ENCODE data around the gene PXK. TPM values are rescaled to one million over a fixed set of nuclear protein-coding genes. Genes with fewer than 3 reads are reported as not detected.

PXK gene
- total RNA-seq, 1 donor from 2014 or later, result 12.4 TPM

GRCh38 chr3:58441514-58442450 lies 109.1 kb downstream of the PXK start:
- H3K9me3 Mint-ChIP-seq, result no peaks in the 10 kb centered on the region
- no peaks in the 10 kb centered on the region for H3K27me3 Mint-ChIP-seq
- no peak overlapping the region for H3K27ac Mint-ChIP-seq
- H3K4me1 Mint-ChIP-seq (ENCODE audit: unreplicated experiment), result peaks cover 6% of the 10 kb centered on the region
- TF ChIP-seq, protein P1, sequence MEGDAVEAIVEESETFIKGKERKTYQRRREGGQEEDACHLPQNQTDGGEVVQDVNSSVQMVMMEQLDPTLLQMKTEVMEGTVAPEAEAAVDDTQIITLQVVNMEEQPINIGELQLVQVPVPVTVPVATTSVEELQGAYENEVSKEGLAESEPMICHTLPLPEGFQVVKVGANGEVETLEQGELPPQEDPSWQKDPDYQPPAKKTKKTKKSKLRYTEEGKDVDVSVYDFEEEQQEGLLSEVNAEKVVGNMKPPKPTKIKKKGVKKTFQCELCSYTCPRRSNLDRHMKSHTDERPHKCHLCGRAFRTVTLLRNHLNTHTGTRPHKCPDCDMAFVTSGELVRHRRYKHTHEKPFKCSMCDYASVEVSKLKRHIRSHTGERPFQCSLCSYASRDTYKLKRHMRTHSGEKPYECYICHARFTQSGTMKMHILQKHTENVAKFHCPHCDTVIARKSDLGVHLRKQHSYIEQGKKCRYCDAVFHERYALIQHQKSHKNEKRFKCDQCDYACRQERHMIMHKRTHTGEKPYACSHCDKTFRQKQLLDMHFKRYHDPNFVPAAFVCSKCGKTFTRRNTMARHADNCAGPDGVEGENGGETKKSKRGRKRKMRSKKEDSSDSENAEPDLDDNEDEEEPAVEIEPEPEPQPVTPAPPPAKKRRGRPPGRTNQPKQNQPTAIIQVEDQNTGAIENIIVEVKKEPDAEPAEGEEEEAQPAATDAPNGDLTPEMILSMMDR (conservative IDR thresholded peaks at IDR 0.05), result no peak
- no peaks in the 10 kb centered on the region for H3K36me3 Mint-ChIP-seq
- DNase-seq (ENCODE audit: extremely low spot score, unreplicated experiment), result no peak
- no peak overlapping the region for H3K4me3 Mint-ChIP-seq

- DNase-seq (ENCODE audit: extremely low spot score, unreplicated experiment), result no peak
- H3K27me3 Mint-ChIP-seq, result no peaks in the 10 kb centered on the region
- peaks cover 15% of the 10 kb centered on the region for H3K9me3 Mint-ChIP-seq
- TF ChIP-seq, protein P1 (conservative IDR thresholded peaks at IDR 0.05), result no peak
- no peak overlapping the region for H3K4me3 Mint-ChIP-seq
- H3K27ac Mint-ChIP-seq, result no peak overlapping the region
- no peaks in the 10 kb centered on the region for H3K4me1 Mint-ChIP-seq (ENCODE audit: unreplicated experiment)
- H3K36me3 Mint-ChIP-seq, result peaks cover 4% of the 10 kb centered on the region
Observed at GRCh38 chr3:58452176-58452575, 119.5 kb downstream of the PXK start.

- Mint-ChIP-seq H3K9me3 (peaks cover 6% of the 10 kb centered on the region), H3K36me3 (peaks cover 4% of the 10 kb centered on the region), H3K4me1 (ENCODE audit: unreplicated experiment) (peaks cover 14% of the 10 kb centered on the region), H3K27ac (no peak overlapping the region), H3K27me3 (no peaks in the 10 kb centered on the region), H3K4me3 (no peak overlapping the region)
- TF ChIP-seq, protein P1 (conservative IDR thresholded peaks at IDR 0.05), result no peak
- no peak for DNase-seq (ENCODE audit: extremely low spot score, unreplicated experiment)
Observed at GRCh38 chr3:58459160-58459559, 126.5 kb downstream of the PXK start.

DNA sequence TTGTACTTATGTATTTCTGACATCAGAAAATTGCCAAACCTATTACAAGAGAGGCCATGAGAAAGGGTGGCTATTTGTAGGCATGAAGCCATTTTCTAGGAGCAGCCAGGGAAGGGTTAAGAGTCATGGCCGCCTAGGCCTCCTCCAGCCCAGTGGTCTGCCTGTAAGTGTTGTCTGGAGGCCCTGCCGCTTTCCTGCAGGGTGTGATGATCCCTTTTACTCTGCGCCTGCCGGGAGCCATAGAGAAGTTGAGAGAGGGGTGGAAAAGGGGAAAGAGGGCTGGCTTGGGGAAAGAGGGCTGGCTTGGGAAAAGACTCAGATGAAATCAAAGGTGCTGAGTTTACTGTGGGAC lies 130.1 kb downstream of the PXK start:
- Mint-ChIP-seq H3K36me3 (no peaks in the 10 kb centered on the region), H3K4me1 (ENCODE audit: unreplicated experiment) (peaks cover 18% of the 10 kb centered on the region), H3K27ac (no peak overlapping the region), H3K27me3 (no peaks in the 10 kb centered on the region), H3K4me3 (no peak overlapping the region), H3K9me3 (no peaks in the 10 kb centered on the region)
- TF ChIP-seq, protein P1 (conservative IDR thresholded peaks at IDR 0.05), result no peak
- DNase-seq (ENCODE audit: extremely low spot score, unreplicated experiment), result no peak

DNA sequence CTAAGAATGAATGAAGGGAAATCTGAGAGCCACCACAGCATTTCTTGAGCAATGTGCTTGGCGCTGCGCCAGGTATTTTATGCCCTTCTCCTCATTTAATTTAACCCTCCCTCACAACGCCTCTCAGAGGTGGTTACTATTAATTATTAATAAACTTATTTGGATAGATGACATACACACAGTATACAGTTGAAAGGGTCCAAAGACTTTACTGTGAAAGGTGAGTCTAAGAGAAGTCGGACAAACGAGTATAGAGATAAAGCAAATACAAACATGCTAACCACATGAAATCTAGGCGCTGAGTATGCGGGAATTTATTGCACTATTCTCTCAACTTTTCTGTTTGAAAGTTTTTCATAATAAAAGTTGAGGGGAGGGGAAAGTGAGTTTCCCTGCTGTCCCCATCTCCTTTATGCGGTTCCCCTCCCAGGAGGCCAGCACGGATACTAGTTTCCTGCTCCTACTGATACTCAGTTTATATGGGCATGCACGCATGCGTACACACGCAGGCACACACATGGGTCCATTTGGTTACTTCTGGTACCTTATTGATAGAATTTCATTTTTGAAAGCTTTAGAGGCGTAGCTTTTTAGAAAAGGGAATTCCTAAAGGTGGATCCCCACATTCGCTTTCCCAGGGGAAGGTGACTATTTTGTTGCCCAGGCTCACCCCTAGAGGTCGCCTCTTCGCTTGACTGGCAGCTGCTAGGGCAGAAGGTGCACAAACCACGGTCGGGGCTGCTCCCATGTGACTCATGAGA lies 130.7 kb downstream of the PXK start:
- TF ChIP-seq, protein P1 (conservative IDR thresholded peaks at IDR 0.05), result peak; percentile 84
- Mint-ChIP-seq H3K27me3 (no peaks in the 10 kb centered on the region), H3K36me3 (no peaks in the 10 kb centered on the region), H3K4me3 (no peak overlapping the region), H3K27ac (peak overlapping the region; percentile 49), H3K4me1 (ENCODE audit: unreplicated experiment) (peaks cover 18% of the 10 kb centered on the region), H3K9me3 (no peaks in the 10 kb centered on the region)
- no peak for DNase-seq (ENCODE audit: extremely low spot score, unreplicated experiment)

All from type B pancreatic cell (in vitro differentiated cells).